HepG2 (cell line): ENCODE measurements around the gene SAMD14. TPM values are rescaled to one million over a fixed set of nuclear protein-coding genes. Genes with fewer than 3 reads are reported as not detected.
A peak's percentile ranks its signal among the peaks of the same experiment; 100 is the strongest.

Source experiments
- ATAC-seq: fragments of 200-7000 bp; cut with Tn5 transposase; 3 replicates; pipeline ENCODE4 v1.9.1; 2020; ENCODE audit warnings: mild to moderate bottlenecking, moderate library complexity
- BruUV-seq: library from RNA; stranded (reverse); fragments of 400-500 nt; replicated peaks from 2 replicates; lab custom pipeline; 2021; lab: Mats Ljungman, UMichigan
- CTCF ChIA-PET: fragments of 300-600 bp; formaldehyde crosslinking; extraction: SDS; loops from one replicate; lab custom pipeline; 2021; ENCODE audit warnings: low total read pairs, inconsistent platforms, low intra/inter-chr PET ratio; lab: Yijun Ruan, JAX
- POLR2A ChIA-PET: fragments of 350-600 bp; sonication (Branson Sonifier 250); formaldehyde crosslinking; loops from one replicate; lab custom pipeline; 2020; ENCODE audit warnings: antibody characterized with exemption, inconsistent platforms; lab: Yijun Ruan, JAX
- DNase-seq: peaks from one replicate; pipeline ENCODE4 v3.0.0-alpha.2; 2015; ENCODE audit warnings: low spot score
- FAIRE-seq: peaks from 3 replicates; lab custom pipeline; 2011; peaks lifted over from hg19 to GRCh38; lab: Jason Lieb, UNC
- H2AFZ ChIP-seq: one replicate; pipeline ENCODE4 v1.6.1; 2011; ENCODE audit warnings: low read length, inconsistent platforms
- H3K27ac ChIP-seq: fragments of 300-600 bp; 3 replicates; pipeline ENCODE4 v1.8.0; 2011; ENCODE audit warnings: mixed run types, mild to moderate bottlenecking, mixed read lengths, low read length, inconsistent platforms; ENCODE audit not compliant: insufficient read depth; ENCODE audit errors: extremely low read length
- H3K27me3 ChIP-seq, 2 experiments: fragments of 200-600 bp in 1 of 2; 2 replicates in 1 of 2; 3 replicates in 1 of 2; pipeline versions ENCODE4 v1.6.0 to v1.8.0; 2011; ENCODE audit warnings: low read length in 2 of 2, mild to moderate bottlenecking in 2 of 2, moderate library complexity in 2 of 2, inconsistent platforms in 1 of 2; ENCODE audit not compliant: insufficient read depth in 2 of 2, control insufficient read depth in 1 of 2
- H3K36me3 ChIP-seq, 2 experiments: fragments of 200-600 bp in 1 of 2; replicated peaks in 1 of 2; 2 replicates in 1 of 2; 3 replicates in 1 of 2; pipeline versions ENCODE4 v1.5.1 to v1.8.0; 2011; ENCODE audit warnings: low read length in 2 of 2, inconsistent platforms in 1 of 2; ENCODE audit not compliant: insufficient read depth in 2 of 2, control insufficient read depth in 1 of 2
- H3K4me1 ChIP-seq: 2 replicates; pipeline ENCODE4 v1.5.1; 2012; ENCODE audit warnings: low read length, inconsistent platforms; ENCODE audit not compliant: insufficient read depth
- H3K4me2 ChIP-seq: 2 replicates; pipeline ENCODE4 v1.6.0; 2011; ENCODE audit warnings: low read depth, low read length, inconsistent platforms
- H3K4me3 ChIP-seq, 3 experiments: fragments of 200-600 bp in 1 of 3; sonication (generic), shearing (Covaris generic) in 1 of 3; replicated peaks in 1 of 3; 2 replicates each; pipeline ENCODE4 v1.5.1; 2011 to 2016; ENCODE audit warnings: low read length in 3 of 3, inconsistent platforms in 2 of 3, low read depth in 2 of 3, mild to moderate bottlenecking in 2 of 3, control low read depth in 1 of 3, mixed read lengths in 1 of 3; ENCODE audit not compliant: insufficient read depth in 1 of 3
- H3K79me2 ChIP-seq: one replicate; pipeline ENCODE4 v1.6.1; 2011; ENCODE audit warnings: low read length, inconsistent platforms; ENCODE audit not compliant: insufficient read depth
- H3K9ac ChIP-seq: 2 replicates; pipeline ENCODE4 v1.6.0; 2011; ENCODE audit warnings: mild to moderate bottlenecking, low read depth, low read length, inconsistent platforms; ENCODE audit not compliant: insufficient read depth
- H3K9me3 ChIP-seq: 2 replicates; pipeline ENCODE4 v1.5.1; 2012; ENCODE audit warnings: mild to moderate bottlenecking, low read length
- H4K20me1 ChIP-seq: 2 replicates; pipeline ENCODE4 v1.6.0; 2011; ENCODE audit warnings: inconsistent platforms, mild to moderate bottlenecking, low read length, moderate library complexity; ENCODE audit not compliant: insufficient read depth
- FOXA3 ChIP-seq: IDR thresholded peaks from 2 replicates; pipeline ENCODE4 v1.6.1; 2016; ENCODE audit warnings: missing genetic modification reagents, missing compliant biosample characterization
- HOXA5 ChIP-seq: sonication (generic); formaldehyde crosslinking; IDR thresholded peaks from 2 replicates; pipeline ENCODE4 v1.4.0; 2020; ENCODE audit warnings: missing genetic modification reagents
- MBNL3 ChIP-seq: fragments of 250-450 bp; sonication (Bioruptor Pico); conservative IDR thresholded peaks from 2 replicates; pipeline ENCODE4 v1.8.0; 2022; ENCODE audit warnings: mild to moderate bottlenecking, inconsistent platforms
- MEF2D ChIP-seq: sonication (generic); formaldehyde crosslinking; IDR thresholded peaks from 2 replicates; pipeline ENCODE4 v1.5.1; 2020; ENCODE audit warnings: mild to moderate bottlenecking, missing genetic modification reagents
- NFKBIZ ChIP-seq: IDR thresholded peaks from 2 replicates; pipeline ENCODE4 v1.6.1; 2018; ENCODE audit warnings: missing genetic modification reagents, missing compliant biosample characterization
- RARG ChIP-seq: sonication (generic); formaldehyde crosslinking; IDR thresholded peaks from 2 replicates; pipeline ENCODE4 v1.4.0; 2020; ENCODE audit warnings: low read depth, mild to moderate bottlenecking, missing genetic modification reagents
- ZC3H4 ChIP-seq: sonication (generic); formaldehyde crosslinking; IDR thresholded peaks from 2 replicates; pipeline ENCODE4 v1.4.0; 2020; ENCODE audit warnings: missing genetic modification reagents, borderline replicate concordance
- ZFP82 ChIP-seq: sonication (generic); formaldehyde crosslinking; IDR thresholded peaks from 2 replicates; pipeline ENCODE4 v1.5.1; 2020; ENCODE audit warnings: mild to moderate bottlenecking, missing genetic modification reagents, borderline replicate concordance
- ZNF326 ChIP-seq: sonication (generic); formaldehyde crosslinking; IDR thresholded peaks from 2 replicates; pipeline ENCODE4 v1.4.0; 2020; ENCODE audit warnings: missing genetic modification reagents, borderline replicate concordance
- ZNF615 ChIP-seq: sonication (generic); formaldehyde crosslinking; IDR thresholded peaks from 2 replicates; pipeline ENCODE4 v1.5.0; 2020; ENCODE audit warnings: mild to moderate bottlenecking, missing genetic modification reagents, borderline replicate concordance
- WGBS: methylation state at CpG from one replicate; pipeline ENCODE4 v1.1.6; 2017; ENCODE audit warnings: low lambda C conversion rate; 5-methylcytosine and 5-hydroxymethylcytosine counted together
- in situ Hi-C: cut with HindIII; loops from 2 replicates; pipeline ENCODE4 v1.10.0; 2017; ENCODE audit warnings: low pct_unique_long_range_greater_than_20kb; ENCODE audit not compliant: extremely low pct_ligation_motif_present
- intact Hi-C: fragments of 100-400 bp; cut with micrococcal nuclease; formaldehyde crosslinking; loops from one replicate; pipeline ENCODE4 v1.10.0; 2022; ENCODE audit not compliant: unreplicated experiment
- polyA plus RNA-seq, 8 experiments: library from polyadenylated mRNA; depleted of rRNA in 3 of 8; stranded (reverse) in 7 of 8; unstranded in 1 of 8; fragments of >200 nt; fragmentation: Illumina TruSeq in 4 of 8; extraction: Trizol in 4 of 8; gene quantifications; 2 replicates each; pipeline versions ENCODE4 v1.2.1 to v1.2.3, GENCODE V29; 2011 to 2016; ENCODE audit warnings: low read depth in 4 of 8, missing spikeins in 1 of 8, mixed read lengths in 1 of 8; ENCODE audit not compliant: insufficient read depth in 1 of 8
- total RNA-seq, 5 experiments: library from RNA; depleted of rRNA; stranded (reverse); fragments of >200 nt; fragmentation: Illumina TruSeq; extraction: Trizol; gene quantifications; 2 replicates each; pipeline ENCODE4 v1.2.3, GENCODE V29; 2016; ENCODE audit warnings: low read depth in 1 of 5
- TF ChIP-seq, protein P1 (sequence below): sonication (generic); formaldehyde crosslinking; IDR thresholded peaks from 2 replicates; pipeline ENCODE4 v1.4.0; 2020; ENCODE audit warnings: mild to moderate bottlenecking, missing genetic modification reagents
- TF ChIP-seq, protein P2 (sequence below): sonication (generic); formaldehyde crosslinking; IDR thresholded peaks from 2 replicates; pipeline ENCODE4 v1.5.0; 2020; ENCODE audit warnings: mild to moderate bottlenecking, missing genetic modification reagents
- TF ChIP-seq, protein P3 (sequence below): sonication (generic); formaldehyde crosslinking; IDR thresholded peaks from 2 replicates; pipeline ENCODE4 v1.4.0; 2020; ENCODE audit warnings: missing genetic modification reagents, low read depth, mild to moderate bottlenecking, borderline replicate concordance

The SAMD14 gene
- total and polyA plus RNA-seq, 2 of the 13 experiments (the other 11 are each of a cell fraction or from before 2014, with no cell fraction given) = 0.07 to 0.22 TPM

DNA sequence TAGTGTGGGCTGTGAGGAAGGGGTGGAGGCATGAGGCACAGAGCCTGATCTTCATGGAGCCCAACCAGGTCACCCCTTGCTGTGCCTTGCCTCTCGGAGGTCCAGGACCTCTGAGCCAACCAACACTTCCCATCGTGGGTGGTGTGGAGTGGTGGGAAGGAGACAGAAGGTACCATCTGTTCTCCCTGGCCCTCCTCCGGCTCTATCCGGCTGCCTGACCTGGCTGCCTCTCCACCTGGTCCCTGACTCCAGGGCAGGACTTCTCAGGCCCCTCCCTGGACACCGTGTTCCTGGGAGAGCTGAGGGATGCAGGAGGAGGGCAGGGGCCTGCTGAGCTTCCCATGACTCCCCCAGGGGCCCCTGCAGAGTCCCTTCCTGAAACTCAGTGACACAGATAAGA lies 31.0 kb downstream of the SAMD14 start:
- Histone ChIP-seq H4K20me1 (no peaks in the 10 kb centered on the region), H3K4me3 (no peak overlapping the region), H3K4me1 (peaks cover 53% of the 10 kb centered on the region), H3K36me3 (peaks cover 0 to 4% of the 10 kb centered on the region in 2 experiments; a peak in 1 of 5 replicates), H3K79me2 (peaks cover 6% of the 10 kb centered on the region), H3K27ac (no peak overlapping the region), H3K9me3 (no peaks in the 10 kb centered on the region), H3K4me2 (no peak overlapping the region), H3K27me3 (no peaks in the 10 kb centered on the region), H2AFZ (no peak overlapping the region), H3K9ac (no peak overlapping the region)
- ATAC-seq = no peak
- TSS peak; percentile 21 for BruUV-seq
- intact Hi-C loops (no loop called here), in situ Hi-C loops (no loop called here)
- ChIA-PET CTCF (no interaction called here), POLR2A (no interaction called here)
- 91% methylated on average over 5 of the region's 5 CpGs for WGBS
- no peak for DNase-seq
- no peak for TF ChIP-seq FOXA3 (CRISPR knock-in tag)
- TF ChIP-seq, protein P1, sequence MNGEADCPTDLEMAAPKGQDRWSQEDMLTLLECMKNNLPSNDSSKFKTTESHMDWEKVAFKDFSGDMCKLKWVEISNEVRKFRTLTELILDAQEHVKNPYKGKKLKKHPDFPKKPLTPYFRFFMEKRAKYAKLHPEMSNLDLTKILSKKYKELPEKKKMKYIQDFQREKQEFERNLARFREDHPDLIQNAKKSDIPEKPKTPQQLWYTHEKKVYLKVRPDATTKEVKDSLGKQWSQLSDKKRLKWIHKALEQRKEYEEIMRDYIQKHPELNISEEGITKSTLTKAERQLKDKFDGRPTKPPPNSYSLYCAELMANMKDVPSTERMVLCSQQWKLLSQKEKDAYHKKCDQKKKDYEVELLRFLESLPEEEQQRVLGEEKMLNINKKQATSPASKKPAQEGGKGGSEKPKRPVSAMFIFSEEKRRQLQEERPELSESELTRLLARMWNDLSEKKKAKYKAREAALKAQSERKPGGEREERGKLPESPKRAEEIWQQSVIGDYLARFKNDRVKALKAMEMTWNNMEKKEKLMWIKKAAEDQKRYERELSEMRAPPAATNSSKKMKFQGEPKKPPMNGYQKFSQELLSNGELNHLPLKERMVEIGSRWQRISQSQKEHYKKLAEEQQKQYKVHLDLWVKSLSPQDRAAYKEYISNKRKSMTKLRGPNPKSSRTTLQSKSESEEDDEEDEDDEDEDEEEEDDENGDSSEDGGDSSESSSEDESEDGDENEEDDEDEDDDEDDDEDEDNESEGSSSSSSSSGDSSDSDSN (CRISPR knock-in tag) = no peak
- TF ChIP-seq ZNF326 = no peak
- no peak for TF ChIP-seq ZC3H4 (CRISPR knock-in tag)
- TF ChIP-seq ZFP82 (CRISPR knock-in tag) = no peak
- TF ChIP-seq NFKBIZ (CRISPR knock-in tag) = no peak
- TF ChIP-seq, protein P2, sequence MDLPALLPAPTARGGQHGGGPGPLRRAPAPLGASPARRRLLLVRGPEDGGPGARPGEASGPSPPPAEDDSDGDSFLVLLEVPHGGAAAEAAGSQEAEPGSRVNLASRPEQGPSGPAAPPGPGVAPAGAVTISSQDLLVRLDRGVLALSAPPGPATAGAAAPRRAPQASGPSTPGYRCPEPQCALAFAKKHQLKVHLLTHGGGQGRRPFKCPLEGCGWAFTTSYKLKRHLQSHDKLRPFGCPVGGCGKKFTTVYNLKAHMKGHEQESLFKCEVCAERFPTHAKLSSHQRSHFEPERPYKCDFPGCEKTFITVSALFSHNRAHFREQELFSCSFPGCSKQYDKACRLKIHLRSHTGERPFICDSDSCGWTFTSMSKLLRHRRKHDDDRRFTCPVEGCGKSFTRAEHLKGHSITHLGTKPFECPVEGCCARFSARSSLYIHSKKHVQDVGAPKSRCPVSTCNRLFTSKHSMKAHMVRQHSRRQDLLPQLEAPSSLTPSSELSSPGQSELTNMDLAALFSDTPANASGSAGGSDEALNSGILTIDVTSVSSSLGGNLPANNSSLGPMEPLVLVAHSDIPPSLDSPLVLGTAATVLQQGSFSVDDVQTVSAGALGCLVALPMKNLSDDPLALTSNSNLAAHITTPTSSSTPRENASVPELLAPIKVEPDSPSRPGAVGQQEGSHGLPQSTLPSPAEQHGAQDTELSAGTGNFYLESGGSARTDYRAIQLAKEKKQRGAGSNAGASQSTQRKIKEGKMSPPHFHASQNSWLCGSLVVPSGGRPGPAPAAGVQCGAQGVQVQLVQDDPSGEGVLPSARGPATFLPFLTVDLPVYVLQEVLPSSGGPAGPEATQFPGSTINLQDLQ (CRISPR knock-in tag) = no peak
- TF ChIP-seq, protein P3, sequence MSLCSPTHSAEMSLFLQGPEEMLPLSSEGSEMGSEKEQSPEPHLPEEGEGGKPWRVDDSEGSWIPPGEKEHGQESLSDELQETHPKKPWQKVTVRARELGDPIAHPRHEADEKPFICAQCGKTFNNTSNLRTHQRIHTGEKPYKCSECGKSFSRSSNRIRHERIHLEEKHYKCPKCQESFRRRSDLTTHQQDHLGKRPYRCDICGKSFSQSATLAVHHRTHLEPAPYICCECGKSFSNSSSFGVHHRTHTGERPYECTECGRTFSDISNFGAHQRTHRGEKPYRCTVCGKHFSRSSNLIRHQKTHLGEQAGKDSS (CRISPR knock-in tag) = no peak
- no peak for TF ChIP-seq HOXA5
- no peak for TF ChIP-seq MEF2D
- no peak for TF ChIP-seq ZNF615
- TF ChIP-seq MBNL3 (CRISPR knock-in tag) = no peak
- TF ChIP-seq RARG (CRISPR knock-in tag) = no peak
- FAIRE-seq = no peak
